HG02798 (cell line): ENCODE measurements around the gene IGSF6.
"Not testable (repeated sequence)": the region's sequence is repeated elsewhere in the genome, so short reads cannot be mapped to it uniquely, and the experiment has no call there.

Experiments
- ATAC-seq: cut with Tn5 transposase; IDR thresholded peaks from one replicate; pipeline ENCODE4 v1.9.1; 2021; ENCODE audit warnings: mild to moderate bottlenecking; ENCODE audit not compliant: unreplicated experiment, poor library complexity

The IGSF6 gene

GRCh38 chr16:21652453-21652852, at the start of gene IGSF6:
Gene IGSF6 (minus strand): TSS chr16:21652608. CDS start chr16:21652598, 10 bp downstream.
- ATAC-seq = no peak

DNA sequence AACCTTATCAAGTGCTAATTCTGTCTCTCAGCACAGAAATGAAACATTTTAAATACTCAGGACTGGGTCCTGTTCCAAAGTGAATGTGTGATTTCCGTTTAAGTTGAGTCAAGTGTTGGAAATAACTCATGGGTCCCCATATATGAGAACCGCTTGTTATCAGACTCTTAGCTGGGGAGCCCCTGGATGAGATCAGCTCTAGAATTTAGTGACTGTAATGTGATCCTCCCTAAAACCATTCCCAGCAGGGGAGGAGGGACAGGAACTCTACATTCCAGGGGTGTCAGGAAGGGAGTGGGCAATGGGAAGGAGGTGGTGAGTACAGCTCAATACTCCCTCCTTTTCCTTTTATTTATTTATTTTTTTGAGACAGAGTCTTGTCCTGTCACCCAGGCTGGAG, 48.9 kb upstream of the IGSF6 start:
- no peak for ATAC-seq

GRCh38 chr16:21698169-21699032, 46.0 kb upstream of the IGSF6 start:
- no peak for ATAC-seq

GRCh38 chr16:21697032-21697431, 44.6 kb upstream of the IGSF6 start:
- ATAC-seq = no peak

- ATAC-seq = no peak
Observed at GRCh38 chr16:21694609-21695008, 42.2 kb upstream of the IGSF6 start.

DNA sequence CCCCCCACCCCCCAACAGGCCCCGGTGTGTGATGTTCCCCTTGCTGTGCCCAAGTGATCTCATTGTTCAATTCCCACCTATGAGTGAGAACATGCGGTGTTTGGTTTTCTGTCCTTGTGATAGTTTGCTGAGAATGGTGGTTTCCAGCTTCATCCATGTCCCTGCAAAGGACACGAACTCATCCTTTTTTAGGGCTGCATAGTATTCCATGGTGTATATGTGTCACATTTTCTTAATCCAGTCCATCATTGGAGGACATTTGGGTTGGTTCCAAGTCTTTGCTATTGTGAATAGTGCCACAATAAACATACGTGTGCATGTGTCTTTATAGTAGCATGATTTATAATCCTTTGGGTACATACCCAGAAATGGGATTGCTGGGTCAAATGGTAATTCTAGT, 38.6 kb upstream of the IGSF6 start:
- not testable (repeated sequence) for ATAC-seq

GRCh38 chr16:21689107-21689506, 36.7 kb upstream of the IGSF6 start:
- no peak for ATAC-seq

GRCh38 chr16:21685034-21685455, 32.6 kb upstream of the IGSF6 start:
- no peak for ATAC-seq

DNA sequence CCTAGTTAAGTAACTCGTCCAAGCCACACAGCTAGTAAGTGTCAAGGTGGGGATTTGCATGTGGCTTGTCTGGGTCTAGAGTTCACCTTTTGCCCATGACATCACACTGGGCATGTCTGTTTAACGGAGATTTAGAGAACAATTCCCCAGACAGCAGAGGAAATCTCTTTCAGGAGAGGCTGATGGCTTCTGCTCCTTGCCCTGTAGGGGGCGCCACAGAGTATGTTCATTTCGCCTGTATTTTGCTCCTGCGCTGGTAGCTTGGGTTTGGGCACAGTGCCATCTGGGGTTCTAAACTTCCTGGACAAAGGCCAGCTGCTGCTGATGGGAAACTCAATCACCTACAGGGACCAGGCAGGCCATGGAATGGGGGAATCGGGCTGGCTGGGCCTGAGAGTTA, 31.8 kb upstream of the IGSF6 start:
- no peak for ATAC-seq

- ATAC-seq = no peak
Observed at GRCh38 chr16:21683184-21683583, 30.8 kb upstream of the IGSF6 start.

DNA sequence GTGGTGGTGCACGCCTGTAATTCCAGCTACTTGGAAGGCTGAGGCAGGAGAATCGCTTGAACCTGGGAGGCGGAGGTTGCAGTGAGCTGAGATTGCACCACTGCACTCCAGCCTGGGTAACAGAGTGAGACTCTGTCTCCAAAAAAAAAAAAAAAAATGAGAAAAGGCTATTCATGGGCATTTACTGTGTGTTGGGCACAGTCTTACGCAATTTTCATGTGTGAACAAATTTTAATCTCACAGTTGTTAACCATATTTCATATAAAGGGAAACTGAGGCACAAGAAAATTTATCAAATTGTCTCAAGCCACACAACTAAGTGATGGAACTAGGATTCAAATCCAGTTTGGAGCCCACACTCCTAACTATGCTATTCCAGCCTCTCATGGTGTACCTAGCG, 28.3 kb upstream of the IGSF6 start:
- ATAC-seq = not testable (repeated sequence)

- not testable (repeated sequence) for ATAC-seq
Observed at GRCh38 chr16:21674456-21674855, 22.0 kb upstream of the IGSF6 start.

GRCh38 chr16:21673469-21673868, 21.1 kb upstream of the IGSF6 start:
- no peak for ATAC-seq

- no peak for ATAC-seq
Observed at GRCh38 chr16:21667575-21667974, 15.2 kb upstream of the IGSF6 start.

DNA sequence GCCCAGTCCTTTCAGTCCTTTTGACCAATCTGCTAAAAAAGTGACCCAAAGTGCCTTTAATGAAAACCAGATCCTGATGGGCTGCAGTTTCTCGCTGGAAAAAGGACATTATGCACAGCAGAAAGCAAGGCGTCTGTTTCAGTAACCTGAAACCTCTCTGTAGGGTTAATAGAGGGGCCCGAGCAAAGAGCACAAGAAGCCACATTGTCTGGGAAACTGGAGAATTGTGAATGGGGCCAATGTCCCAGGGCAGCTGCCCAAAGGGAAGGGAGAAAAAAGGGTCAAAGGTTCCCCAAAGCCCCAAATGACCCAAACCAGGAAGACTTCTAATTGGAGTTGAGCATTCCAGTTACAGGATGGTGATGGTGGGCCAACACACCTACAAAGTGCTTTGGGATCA, 14.4 kb upstream of the IGSF6 start:
- no peak for ATAC-seq

DNA sequence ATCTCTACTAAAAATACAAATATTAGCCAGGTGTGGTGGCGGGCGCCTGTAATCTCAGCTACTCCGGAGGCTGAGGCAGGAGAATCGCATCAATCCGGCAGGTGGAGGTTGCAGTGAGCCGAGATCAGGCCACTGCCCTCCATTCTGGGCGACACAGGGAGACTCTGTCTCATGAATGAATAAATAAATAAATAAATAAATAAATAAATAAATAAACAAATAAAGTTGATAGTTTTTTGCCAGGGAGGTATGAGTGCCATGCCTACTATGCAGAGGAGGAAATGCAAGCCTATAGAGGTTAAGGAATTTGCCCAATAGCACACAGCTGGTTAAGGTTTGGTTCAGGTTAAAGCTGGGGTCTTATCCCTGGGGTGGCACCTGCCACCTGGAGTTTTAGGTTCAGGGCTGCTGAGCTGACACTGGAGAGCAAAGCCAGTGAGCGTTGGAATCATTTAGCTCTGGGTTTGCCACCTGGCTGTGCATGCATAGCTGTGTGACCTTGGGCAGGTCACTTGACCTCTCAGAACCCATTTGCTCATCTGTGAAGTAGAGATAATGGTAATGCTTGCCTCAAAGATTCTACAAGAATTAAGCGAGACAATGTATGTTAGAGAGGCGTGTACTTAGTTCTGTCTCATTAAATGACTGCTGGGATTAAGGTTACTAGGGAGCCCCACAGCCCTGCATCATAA, 12.5 kb upstream of the IGSF6 start:
- no peak for ATAC-seq

GRCh38 chr16:21663889-21664647, 11.7 kb upstream of the IGSF6 start, which contains the start of gene OTOA:
Gene OTOA (plus strand): TSS chr16:21663968. CDS start chr16:21678515, 14,547 bp downstream.
- no peak for ATAC-seq

DNA sequence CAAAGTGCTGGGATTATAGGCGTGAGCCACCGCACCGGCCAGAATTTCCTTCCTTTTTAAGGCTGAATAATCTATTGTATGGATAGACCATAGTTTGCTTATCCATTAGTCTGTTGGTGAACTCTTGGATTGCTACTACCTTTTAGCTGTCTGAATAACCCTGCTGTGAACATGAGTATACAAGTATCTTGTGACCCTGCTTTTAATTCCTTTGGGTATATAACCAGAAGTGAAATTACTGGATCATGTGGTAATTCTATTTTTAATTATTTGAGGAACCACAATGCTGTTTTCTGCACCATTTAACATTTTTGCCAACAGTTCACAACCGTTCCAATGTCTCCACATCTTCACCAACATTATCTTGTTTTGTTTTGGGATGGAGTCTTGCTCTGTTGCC, 6.7 kb upstream of the IGSF6 start:
- ATAC-seq = no peak

DNA sequence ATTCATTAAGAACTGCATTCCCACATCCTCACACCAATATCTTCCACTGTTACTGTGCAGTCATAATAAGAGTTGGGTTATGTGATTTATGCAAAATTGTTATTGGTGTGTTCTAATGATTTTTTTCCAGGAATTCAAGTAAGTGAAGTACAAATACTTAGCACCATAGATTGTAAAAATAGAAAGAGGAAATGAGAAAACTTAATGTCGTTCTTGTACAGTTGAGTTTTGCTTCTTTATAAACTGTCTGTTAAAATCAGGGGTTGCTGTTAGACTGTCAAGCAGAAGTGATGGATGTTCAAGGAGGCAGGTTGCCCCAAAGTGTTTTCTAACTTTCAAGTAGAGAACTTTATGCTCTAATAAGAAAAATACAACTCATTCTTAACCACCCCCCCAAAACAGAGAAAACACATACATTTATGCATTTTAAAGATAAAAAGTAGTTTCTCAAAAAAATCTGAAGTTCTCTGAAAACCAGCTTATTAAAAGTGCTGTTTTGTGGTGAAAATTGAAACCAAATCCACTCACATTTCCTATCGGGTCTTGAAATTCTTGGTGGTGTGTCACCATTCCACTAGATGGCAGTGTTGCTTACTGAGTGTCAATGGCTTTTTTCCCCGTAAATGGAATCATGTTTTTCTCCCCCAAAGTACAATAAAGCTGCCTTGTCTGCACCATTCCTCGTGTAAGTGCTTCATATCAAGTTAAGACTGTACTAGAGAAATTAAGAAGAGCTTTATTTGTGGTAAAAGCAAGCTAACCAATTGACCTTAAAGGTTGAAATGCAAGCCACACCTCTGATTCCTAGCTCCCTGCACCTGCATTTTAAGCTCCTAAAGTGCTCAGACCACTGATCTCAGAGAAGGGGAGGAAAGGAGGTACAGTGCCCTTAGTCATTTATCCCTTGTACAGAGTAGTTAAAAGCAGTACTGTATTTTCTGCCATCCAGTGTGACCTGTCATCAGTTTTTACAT, 4.7 kb upstream of the IGSF6 start:
- no peak for ATAC-seq

DNA sequence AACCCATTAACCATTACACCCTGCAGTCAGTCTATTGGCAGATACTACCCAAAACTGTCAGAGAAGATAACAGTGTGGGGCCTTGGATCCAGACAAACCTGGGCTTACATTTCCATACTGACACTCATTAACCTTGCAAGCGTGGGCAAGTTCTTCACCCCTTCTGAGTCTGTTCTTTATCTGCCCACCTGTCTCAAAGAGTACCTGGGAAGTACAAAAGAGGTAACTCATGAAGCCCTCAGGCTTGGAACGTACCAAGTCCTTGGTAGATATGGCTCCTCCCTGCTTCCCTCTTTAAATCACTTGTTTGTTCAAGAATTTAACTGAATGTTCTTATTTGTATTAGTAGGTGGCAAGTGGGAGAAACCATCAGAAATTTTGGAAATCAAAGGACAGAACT, 2.5 kb upstream of the IGSF6 start:
- ATAC-seq = no peak
